T-helper 2 cell (primary cell): ENCODE data around the gene YRDC.

Experiments used
- DNase-seq, 5 experiments: peaks; one replicate each; pipeline versions ENCODE4 v3.0.0 to v3.0.0-alpha.2; 2012 to 2022
- total RNA-seq, 2 donors: gene quantifications; one replicate each; lab custom pipeline; 2026; lab: John Stamatoyannopoulos, UW

Gene YRDC
- 31.4 to 38.7 reads per million in 2 donors for total RNA-seq

GRCh38 chr1:37807555-37808368 lies at the start of gene YRDC, which contains the start of gene C1orf122:
Gene YRDC (minus strand): TSS chr1:37808208. CDS start chr1:37808180, 28 bp downstream.
Gene C1orf122 (plus strand): TSS chr1:37807790. CDS start chr1:37808405, 615 bp downstream.
- DNase-seq: peak; percentile 81 to 95 (median 88)

- peak in 1 of 5 experiments; percentile 78 for DNase-seq
Measured at GRCh38 chr1:37854406-37854805, 46.4 kb upstream of the YRDC start.

- DNase-seq: no peak
Measured at GRCh38 chr1:37853157-37853556, 45.1 kb upstream of the YRDC start.

GRCh38 chr1:37851782-37852210 lies 43.8 kb upstream of the YRDC start:
- peak in 1 of 5 experiments; percentile 31 for DNase-seq

GRCh38 chr1:37851262-37851661 lies 43.3 kb upstream of the YRDC start:
- no peak for DNase-seq

- no peak for DNase-seq
Measured at GRCh38 chr1:37850352-37850955, 42.4 kb upstream of the YRDC start.

- no peak for DNase-seq
Measured at GRCh38 chr1:37849480-37849879, 41.5 kb upstream of the YRDC start.

- DNase-seq: no peak
Measured at GRCh38 chr1:37846647-37847339, 38.8 kb upstream of the YRDC start.

- no peak for DNase-seq
Measured at GRCh38 chr1:37845786-37846185, 37.8 kb upstream of the YRDC start.

GRCh38 chr1:37845049-37845646 lies 37.1 kb upstream of the YRDC start:
- DNase-seq: no peak

GRCh38 chr1:37844536-37844935 lies 36.5 kb upstream of the YRDC start:
- no peak for DNase-seq

- DNase-seq: no peak
Measured at GRCh38 chr1:37841652-37842051, 33.6 kb upstream of the YRDC start.

GRCh38 chr1:37840711-37841110 lies 32.7 kb upstream of the YRDC start:
- no peak for DNase-seq

- no peak for DNase-seq
Measured at GRCh38 chr1:37839676-37840075, 31.7 kb upstream of the YRDC start.

- DNase-seq: no peak
Measured at GRCh38 chr1:37836788-37837187, 28.8 kb upstream of the YRDC start.

- DNase-seq: no peak
Measured at GRCh38 chr1:37831809-37832208, 23.8 kb upstream of the YRDC start.

GRCh38 chr1:37831109-37831508 lies 23.1 kb upstream of the YRDC start:
- DNase-seq: no peak

GRCh38 chr1:37828410-37829074 lies 20.5 kb upstream of the YRDC start:
- no peak for DNase-seq

- DNase-seq: no peak
Measured at GRCh38 chr1:37825506-37825905, 17.5 kb upstream of the YRDC start.

- no peak for DNase-seq
Measured at GRCh38 chr1:37824001-37824400, 16.0 kb upstream of the YRDC start.

- DNase-seq: no peak
Measured at GRCh38 chr1:37822906-37823815, 15.2 kb upstream of the YRDC start.
